ENCODE data around the gene AKR1E2. TPM values are rescaled to one million over a fixed set of nuclear protein-coding genes. Genes with fewer than 3 reads are reported as not detected.
A peak's percentile ranks its signal among the peaks of the same experiment; 100 is the strongest.

Gene AKR1E2
- total and polyA plus RNA-seq, 9 of the 15 experiments (the other 6 are each of a cell fraction or from before 2014, with no cell fraction given): 4.2 to 16.6 (median 9.8) TPM

- TF ChIP-seq ZBTB26 (CRISPR knock-in tag; IDR thresholded peaks at IDR 0.05): no peak
- TF ChIP-seq, protein P1, sequence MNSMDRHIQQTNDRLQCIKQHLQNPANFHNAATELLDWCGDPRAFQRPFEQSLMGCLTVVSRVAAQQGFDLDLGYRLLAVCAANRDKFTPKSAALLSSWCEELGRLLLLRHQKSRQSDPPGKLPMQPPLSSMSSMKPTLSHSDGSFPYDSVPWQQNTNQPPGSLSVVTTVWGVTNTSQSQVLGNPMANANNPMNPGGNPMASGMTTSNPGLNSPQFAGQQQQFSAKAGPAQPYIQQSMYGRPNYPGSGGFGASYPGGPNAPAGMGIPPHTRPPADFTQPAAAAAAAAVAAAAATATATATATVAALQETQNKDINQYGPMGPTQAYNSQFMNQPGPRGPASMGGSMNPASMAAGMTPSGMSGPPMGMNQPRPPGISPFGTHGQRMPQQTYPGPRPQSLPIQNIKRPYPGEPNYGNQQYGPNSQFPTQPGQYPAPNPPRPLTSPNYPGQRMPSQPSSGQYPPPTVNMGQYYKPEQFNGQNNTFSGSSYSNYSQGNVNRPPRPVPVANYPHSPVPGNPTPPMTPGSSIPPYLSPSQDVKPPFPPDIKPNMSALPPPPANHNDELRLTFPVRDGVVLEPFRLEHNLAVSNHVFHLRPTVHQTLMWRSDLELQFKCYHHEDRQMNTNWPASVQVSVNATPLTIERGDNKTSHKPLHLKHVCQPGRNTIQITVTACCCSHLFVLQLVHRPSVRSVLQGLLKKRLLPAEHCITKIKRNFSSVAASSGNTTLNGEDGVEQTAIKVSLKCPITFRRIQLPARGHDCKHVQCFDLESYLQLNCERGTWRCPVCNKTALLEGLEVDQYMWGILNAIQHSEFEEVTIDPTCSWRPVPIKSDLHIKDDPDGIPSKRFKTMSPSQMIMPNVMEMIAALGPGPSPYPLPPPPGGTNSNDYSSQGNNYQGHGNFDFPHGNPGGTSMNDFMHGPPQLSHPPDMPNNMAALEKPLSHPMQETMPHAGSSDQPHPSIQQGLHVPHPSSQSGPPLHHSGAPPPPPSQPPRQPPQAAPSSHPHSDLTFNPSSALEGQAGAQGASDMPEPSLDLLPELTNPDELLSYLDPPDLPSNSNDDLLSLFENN (IDR thresholded peaks at IDR 0.05; ENCODE audit: low read depth in 2 of 2, low read length in 2 of 2): no peak
- TF ChIP-seq KDM1A (IDR thresholded peaks at IDR 0.05): 0 out of 4 replicates have a peak, but pooled peaks of 1 of the 2 experiments have one; percentile 4
- TF ChIP-seq TCF7 (IDR thresholded peaks at IDR 0.05; ENCODE audit: borderline replicate concordance): no peak
- no peak for TF ChIP-seq GABPA (tag; conservative IDR thresholded peaks at IDR 0.05; ENCODE audit: low read depth)
- TF ChIP-seq NCOR1 (IDR thresholded peaks at IDR 0.05): 0 out of 2 replicates have a peak, but pooled peaks have one; percentile 2
- TF ChIP-seq TFAP4 (CRISPR knock-in tag; IDR thresholded peaks at IDR 0.05; ENCODE audit: borderline replicate concordance): peak; percentile 46; the same call in 1 of the 2 replicates
- peak in 1 of 2 experiments; percentile 91; a peak in 1 of 4 replicates for TF ChIP-seq MLLT1 (IDR thresholded peaks at IDR 0.05)
- TF ChIP-seq MCM3 (IDR thresholded peaks at IDR 0.05): no peak
- no peak for TF ChIP-seq ATF4 (CRISPR knock-in tag; IDR thresholded peaks at IDR 0.05)
- no peak for TF ChIP-seq SMARCB1 (IDR thresholded peaks at IDR 0.05; ENCODE audit: insufficient read length, low read depth)
- TF ChIP-seq, protein P2, sequence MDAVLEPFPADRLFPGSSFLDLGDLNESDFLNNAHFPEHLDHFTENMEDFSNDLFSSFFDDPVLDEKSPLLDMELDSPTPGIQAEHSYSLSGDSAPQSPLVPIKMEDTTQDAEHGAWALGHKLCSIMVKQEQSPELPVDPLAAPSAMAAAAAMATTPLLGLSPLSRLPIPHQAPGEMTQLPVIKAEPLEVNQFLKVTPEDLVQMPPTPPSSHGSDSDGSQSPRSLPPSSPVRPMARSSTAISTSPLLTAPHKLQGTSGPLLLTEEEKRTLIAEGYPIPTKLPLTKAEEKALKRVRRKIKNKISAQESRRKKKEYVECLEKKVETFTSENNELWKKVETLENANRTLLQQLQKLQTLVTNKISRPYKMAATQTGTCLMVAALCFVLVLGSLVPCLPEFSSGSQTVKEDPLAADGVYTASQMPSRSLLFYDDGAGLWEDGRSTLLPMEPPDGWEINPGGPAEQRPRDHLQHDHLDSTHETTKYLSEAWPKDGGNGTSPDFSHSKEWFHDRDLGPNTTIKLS (IDR thresholded peaks at IDR 0.05; ENCODE audit: borderline replicate concordance, low read depth): 0 out of 2 replicates have a peak, but pooled peaks have one; percentile 16
- no peak for TF ChIP-seq ZC3H4 (CRISPR knock-in tag; IDR thresholded peaks at IDR 0.05; ENCODE audit: borderline replicate concordance)
- no peak for TF ChIP-seq MXI1 (IDR thresholded peaks at IDR 0.05; ENCODE audit: low read depth, low read length)
- TF ChIP-seq IFI16 (CRISPR knock-in tag; IDR thresholded peaks at IDR 0.05): no peak
These were observed 23.7 kb downstream of the AKR1E2 start (continued) for GRCh38 chr10:4849555-4850242.
